ENCODE results near the gene DAPP1. TPM values are rescaled to one million over a fixed set of nuclear protein-coding genes. Genes with fewer than 3 reads are reported as not detected.

Gene DAPP1
- total and polyA plus RNA-seq, 10 of the 15 experiments (the other 5 are each of a cell fraction or from before 2014, with no cell fraction given): 46.5 to 147 (median 74.2) TPM

- TF ChIP-seq CUX1 (IDR thresholded peaks at IDR 0.05; ENCODE audit: insufficient replicate concordance, low read depth, low read length): no peak
- no peak for TF ChIP-seq ATF3 (IDR thresholded peaks at IDR 0.05; ENCODE audit: borderline replicate concordance, extremely low read depth, low read depth, low read length)
- TF ChIP-seq BRCA1 (IDR thresholded peaks at IDR 0.05; ENCODE audit: low read depth, low read length): no peak
- TF ChIP-seq IRF4 (IDR thresholded peaks at IDR 0.05; ENCODE audit: low read depth, low read length): no peak
- TF ChIP-seq HDGF (IDR thresholded peaks at IDR 0.05): no peak
- TF ChIP-seq CBX3 (IDR thresholded peaks at IDR 0.05; ENCODE audit: borderline replicate concordance, low read depth): no peak
- TF ChIP-seq SIX5 (IDR thresholded peaks at IDR 0.05; ENCODE audit: low read depth, low read length, severe bottlenecking): no peak
- no peak for TF ChIP-seq SUZ12 (IDR thresholded peaks at IDR 0.05; ENCODE audit: unreplicated experiment)
These were observed 60.3 kb downstream of the DAPP1 start (continued) for GRCh38 chr4:99876946-99877345.

- ChIA-PET CTCF (interaction anchor here (3.0 kb wide), 1 partner anchor 67 kb away, joined by 13 read pairs; no protein-coding TSS in a partner anchor), POLR2A (no interaction called here), RAD21 (ENCODE audit: unreplicated experiment) (interaction anchor here (0.6 kb wide), 1 partner anchor 68 kb away, joined by 3 read pairs; the partner anchor contains the start of gene DNAJB14), SMC1A (ENCODE audit: uncharacterized antibody, unreplicated experiment) (no interaction called here)
- H3K4me2 ChIP-seq (ENCODE audit: control insufficient read depth, insufficient read depth): no peak overlapping the region
- no peaks in the 10 kb centered on the region for H3K79me2 ChIP-seq (ENCODE audit: control insufficient read depth, insufficient read depth, low read length)
- DNase-seq (ENCODE audit: low read depth, low spot score) (no peak), FAIRE-seq (no peak), ATAC-seq (no peak)
- H3K9ac ChIP-seq (ENCODE audit: control insufficient read depth, insufficient read depth, low read length): no peak overlapping the region
- no peak overlapping the region for H2AFZ ChIP-seq (ENCODE audit: control insufficient read depth, low read depth, low read length)
- no peaks in the 10 kb centered on the region for H3K9me3 ChIP-seq (replicated peaks; ENCODE audit: control insufficient read depth, insufficient read depth, low read length)
- H3K36me3 ChIP-seq (ENCODE audit: control insufficient read depth in 2 of 2, insufficient read depth in 2 of 2, low read length in 1 of 2): peaks cover 5 to 18% of the 10 kb centered on the region in 2 experiments
- in situ Hi-C loops (cut with MboI): no loop called here
- intact Hi-C loops (cut with micrococcal nuclease; ENCODE audit: unreplicated experiment): no loop called here
- H3K27ac ChIP-seq (ENCODE audit: control insufficient read depth, insufficient read depth): no peak overlapping the region
- H3K27me3 ChIP-seq (replicated peaks in 1 of 2; ENCODE audit: control insufficient read depth in 2 of 2, insufficient read depth in 2 of 2, low read length in 1 of 2): no peaks in the 10 kb centered on the region
- no peaks in the 10 kb centered on the region for H3K4me1 ChIP-seq (ENCODE audit: control insufficient read depth, insufficient read depth, low read length)
- no peak overlapping the region for H3K4me3 ChIP-seq
- no peaks in the 10 kb centered on the region for H4K20me1 ChIP-seq (ENCODE audit: control insufficient read depth, insufficient read depth)
- no TSS peak for BruUV-seq (replicated peaks)
- TF ChIP-seq ZNF384 (IDR thresholded peaks at IDR 0.05; ENCODE audit: borderline replicate concordance, low read depth, low read length): no peak
- no peak for TF ChIP-seq IRF5 (IDR thresholded peaks at IDR 0.05; ENCODE audit: borderline replicate concordance)
- TF ChIP-seq SMARCA5 (IDR thresholded peaks at IDR 0.05): no peak
- TF ChIP-seq MEF2A (IDR thresholded peaks at IDR 0.05; ENCODE audit: insufficient read depth, low read depth, low read length): no peak
- TF ChIP-seq ZNF207 (IDR thresholded peaks at IDR 0.05; ENCODE audit: borderline replicate concordance): no peak
- no peak for TF ChIP-seq E4F1 (IDR thresholded peaks at IDR 0.05; ENCODE audit: borderline replicate concordance, partially characterized antibody)
- TF ChIP-seq HDAC2 (IDR thresholded peaks at IDR 0.05): no peak
- no peak for TF ChIP-seq ZNF622 (IDR thresholded peaks at IDR 0.05)
These were observed 62.0 kb downstream of the DAPP1 start for GRCh38 chr4:99878604-99879003.
